ENCODE measurements around the gene OLFML3. TPM values are rescaled to one million over a fixed set of nuclear protein-coding genes. Genes with fewer than 3 reads are reported as not detected.

The OLFML3 gene
- total and polyA plus RNA-seq, 9 donors: 114 to 220 (median 190) TPM

- Histone ChIP-seq H3K9me3 (replicated peaks; ENCODE audit: control insufficient read depth, low read depth, low read length) (no peaks in the 10 kb centered on the region), H3K27ac (ENCODE audit: low read length) (peak overlapping the region; percentile 47), H3K36me3 (ENCODE audit: control insufficient read depth, insufficient read depth, low read length) (no peaks in the 10 kb centered on the region), H3K4me1 (ENCODE audit: control insufficient read depth, insufficient read depth, low read length) (peaks cover 29% of the 10 kb centered on the region), H3K4me3 (ENCODE audit: low read length) (no peak overlapping the region), H3K27me3 (ENCODE audit: control insufficient read depth, insufficient read depth, low read length) (no peaks in the 10 kb centered on the region)
- peak; percentile 30 for DNase-seq
- 17% methylated on average over 1 of the region's 4 CpGs for WGBS (ENCODE audit: insufficient coverage)
These were observed 42.4 kb downstream of the OLFML3 start for GRCh38 chr1:114021665-114022099.

- Histone ChIP-seq H3K36me3 (ENCODE audit: control insufficient read depth, insufficient read depth, low read length) (no peaks in the 10 kb centered on the region), H3K4me1 (ENCODE audit: control insufficient read depth, insufficient read depth, low read length) (peaks cover 29% of the 10 kb centered on the region), H3K27ac (ENCODE audit: low read length) (peak overlapping the region; percentile 57), H3K27me3 (ENCODE audit: control insufficient read depth, insufficient read depth, low read length) (no peaks in the 10 kb centered on the region), H3K9me3 (replicated peaks; ENCODE audit: control insufficient read depth, low read depth, low read length) (no peaks in the 10 kb centered on the region), H3K4me3 (ENCODE audit: low read length) (no peak overlapping the region)
- peak; percentile 37 for DNase-seq
- WGBS (ENCODE audit: insufficient coverage): 79% methylated on average over 2 of the region's 2 CpGs
These were observed 43.6 kb downstream of the OLFML3 start for GRCh38 chr1:114022877-114023276.

GRCh38 chr1:114023377-114023776 is 44.1 kb downstream of the OLFML3 start:
- peak overlapping the region; percentile 57 for H3K27ac ChIP-seq (ENCODE audit: low read length)
- peaks cover 29% of the 10 kb centered on the region for H3K4me1 ChIP-seq (ENCODE audit: control insufficient read depth, insufficient read depth, low read length)
- no peak overlapping the region for H3K4me3 ChIP-seq (ENCODE audit: low read length)
- WGBS (ENCODE audit: insufficient coverage): 64% methylated on average over 2 of the region's 6 CpGs
- DNase-seq: peak; percentile 41
- H3K36me3 ChIP-seq (ENCODE audit: control insufficient read depth, insufficient read depth, low read length): no peaks in the 10 kb centered on the region
- no peaks in the 10 kb centered on the region for H3K9me3 ChIP-seq (replicated peaks; ENCODE audit: control insufficient read depth, low read depth, low read length)
- no peaks in the 10 kb centered on the region for H3K27me3 ChIP-seq (ENCODE audit: control insufficient read depth, insufficient read depth, low read length)

GRCh38 chr1:114024049-114024448 is 44.8 kb downstream of the OLFML3 start:
- no CpG with 5 or more reads among the region's 6 CpGs for WGBS (ENCODE audit: insufficient coverage)
- peak overlapping the region; percentile 71 for H3K27ac ChIP-seq (ENCODE audit: low read length)
- H3K27me3 ChIP-seq (ENCODE audit: control insufficient read depth, insufficient read depth, low read length): no peaks in the 10 kb centered on the region
- H3K4me1 ChIP-seq (ENCODE audit: control insufficient read depth, insufficient read depth, low read length): peaks cover 29% of the 10 kb centered on the region
- no peaks in the 10 kb centered on the region for H3K9me3 ChIP-seq (replicated peaks; ENCODE audit: control insufficient read depth, low read depth, low read length)
- no peaks in the 10 kb centered on the region for H3K36me3 ChIP-seq (ENCODE audit: control insufficient read depth, insufficient read depth, low read length)
- H3K4me3 ChIP-seq (ENCODE audit: low read length): no peak overlapping the region
- peak; percentile 73 for DNase-seq

GRCh38 chr1:114025609-114026401 is 46.5 kb downstream of the OLFML3 start:
- H3K27me3 ChIP-seq (ENCODE audit: control insufficient read depth, insufficient read depth, low read length): no peaks in the 10 kb centered on the region
- no peaks in the 10 kb centered on the region for H3K36me3 ChIP-seq (ENCODE audit: control insufficient read depth, insufficient read depth, low read length)
- peaks cover 27% of the 10 kb centered on the region for H3K4me1 ChIP-seq (ENCODE audit: control insufficient read depth, insufficient read depth, low read length)
- no peak overlapping the region for H3K27ac ChIP-seq (ENCODE audit: low read length)
- WGBS (ENCODE audit: insufficient coverage): 71% methylated on average over 1 of the region's 5 CpGs
- no peaks in the 10 kb centered on the region for H3K9me3 ChIP-seq (replicated peaks; ENCODE audit: control insufficient read depth, low read depth, low read length)
- no peak overlapping the region for H3K4me3 ChIP-seq (ENCODE audit: low read length)
- no peak for DNase-seq

GRCh38 chr1:114026797-114027196 is 47.5 kb downstream of the OLFML3 start:
- no peaks in the 10 kb centered on the region for H3K27me3 ChIP-seq (ENCODE audit: control insufficient read depth, insufficient read depth, low read length)
- no CpG with 5 or more reads among the region's 6 CpGs for WGBS (ENCODE audit: insufficient coverage)
- H3K4me3 ChIP-seq (ENCODE audit: low read length): no peak overlapping the region
- DNase-seq: no peak
- H3K36me3 ChIP-seq (ENCODE audit: control insufficient read depth, insufficient read depth, low read length): no peaks in the 10 kb centered on the region
- no peaks in the 10 kb centered on the region for H3K9me3 ChIP-seq (replicated peaks; ENCODE audit: control insufficient read depth, low read depth, low read length)
- H3K27ac ChIP-seq (ENCODE audit: low read length): peak overlapping the region; percentile 35
- H3K4me1 ChIP-seq (ENCODE audit: control insufficient read depth, insufficient read depth, low read length): peaks cover 21% of the 10 kb centered on the region

Other genes with a start within 250 kb of the OLFML3 start
- 10.9 TPM for gene PHTF1, start 220.0 kb upstream of the OLFML3 start, total RNA-seq
- gene PHTF1, start 220.0 kb upstream of the OLFML3 start, polyA plus RNA-seq (ENCODE audit: insufficient read depth in 1 of 8, insufficient read length in 8 of 8, low replicate concordance in 1 of 8): 10 to 100 TPM; 10.1 to 15.9 (median 11.6) TPM
- gene RSBN1, start 167.0 kb upstream of the OLFML3 start, total RNA-seq: 11.9 TPM
- 10 to 100 TPM in 7 of 8 donors, 1 to 10 TPM in 1; 9.9 to 15.3 (median 11.1) TPM for gene RSBN1, start 167.0 kb upstream of the OLFML3 start, polyA plus RNA-seq (ENCODE audit: insufficient read depth in 1 of 8, insufficient read length in 8 of 8, low replicate concordance in 1 of 8)
- 0.35 TPM for gene PTPN22, start 107.8 kb upstream of the OLFML3 start, total RNA-seq
- under 1 TPM; 0.20 to 0.65 (median 0.41) TPM for gene PTPN22, start 107.8 kb upstream of the OLFML3 start, polyA plus RNA-seq (ENCODE audit: insufficient read depth in 1 of 8, insufficient read length in 8 of 8, low replicate concordance in 1 of 8)
- 0.75 TPM for gene BCL2L15, start 91.9 kb upstream of the OLFML3 start, total RNA-seq
- 1 to 10 TPM in 1 of 8 donors, under 1 TPM in 7; 0.16 to 1.6 (median 0.56) TPM for gene BCL2L15, start 91.9 kb upstream of the OLFML3 start, polyA plus RNA-seq (ENCODE audit: insufficient read depth in 1 of 8, insufficient read length in 8 of 8, low replicate concordance in 1 of 8)
- 20.2 TPM for gene AP4B1, start 74.7 kb upstream of the OLFML3 start, total RNA-seq
- 10 to 100 TPM; 18.5 to 34.0 (median 23.3) TPM for gene AP4B1, start 74.7 kb upstream of the OLFML3 start, polyA plus RNA-seq (ENCODE audit: insufficient read depth in 1 of 8, insufficient read length in 8 of 8, low replicate concordance in 1 of 8)
- gene DCLRE1B, start 74.1 kb upstream of the OLFML3 start, total RNA-seq: 5.2 TPM
- 10 to 100 TPM in 1 of 8 donors, 1 to 10 TPM in 7; 7.8 to 11.6 (median 9.0) TPM for gene DCLRE1B, start 74.1 kb upstream of the OLFML3 start, polyA plus RNA-seq (ENCODE audit: insufficient read depth in 1 of 8, insufficient read length in 8 of 8, low replicate concordance in 1 of 8)
- 17.1 TPM for gene HIPK1, start 50.1 kb upstream of the OLFML3 start, total RNA-seq
- 10 to 100 TPM; 23.1 to 29.8 (median 27.6) TPM for gene HIPK1, start 50.1 kb upstream of the OLFML3 start, polyA plus RNA-seq (ENCODE audit: insufficient read depth in 1 of 8, insufficient read length in 8 of 8, low replicate concordance in 1 of 8)
- gene SYT6, start 174.4 kb downstream of the OLFML3 start, total RNA-seq: 0.40 TPM
- gene SYT6, start 174.4 kb downstream of the OLFML3 start, polyA plus RNA-seq (ENCODE audit: insufficient read depth in 1 of 8, insufficient read length in 8 of 8, low replicate concordance in 1 of 8): 1 to 10 TPM in 7 of 8 donors, under 1 TPM in 1; 0.85 to 1.5 (median 1.3) TPM

Data from muscle of leg (tissue), 11 donors.